Panc1 (cell line): ENCODE data around the gene GFRA1. TPM values are rescaled to one million over a fixed set of nuclear protein-coding genes. Genes with fewer than 3 reads are reported as not detected.

ENCODE experiments used
- ATAC-seq: fragments of 200-7000 bp; cut with Tn5 transposase; 2 replicates; pipeline ENCODE4 v1.9.1; 2020; ENCODE audit warnings: mild to moderate bottlenecking, moderate library complexity
- BruUV-seq: library from RNA; stranded (reverse); fragments of 400-500 nt; replicated peaks from 2 replicates; lab custom pipeline; 2021; lab: Mats Ljungman, UMichigan
- CTCF ChIA-PET: fragments of 300-600 bp; sonication (Branson Sonifier 250); formaldehyde crosslinking; loops from one replicate; lab custom pipeline; 2022; ENCODE audit warnings: antibody characterized with exemption; lab: Charles Lee
- POLR2A ChIA-PET: fragments of 300-600 bp; sonication (Branson Sonifier 250); formaldehyde crosslinking; loops from one replicate; lab custom pipeline; 2022; ENCODE audit warnings: antibody characterized with exemption; lab: Charles Lee
- DNase-seq: peaks from one replicate; pipeline ENCODE4 v3.0.0-alpha.2; 2010; ENCODE audit warnings: low read depth, low spot score
- H3K27ac ChIP-seq: 2 replicates; pipeline ENCODE4 v1.5.1; 2011; ENCODE audit warnings: mild to moderate bottlenecking, low read length, inconsistent platforms
- H3K27me3 ChIP-seq: fragments of 200-500 bp; sonication (Bioruptor generic); 2 replicates; pipeline ENCODE4 v1.6.0; 2014; ENCODE audit warnings: low read length, inconsistent platforms; ENCODE audit not compliant: control insufficient read depth, insufficient read depth
- H3K36me3 ChIP-seq: fragments of 200-500 bp; sonication (Bioruptor generic); 2 replicates; pipeline ENCODE4 v1.5.1; 2014; ENCODE audit warnings: inconsistent platforms, mild to moderate bottlenecking, low read length, moderate library complexity; ENCODE audit not compliant: control insufficient read depth, insufficient read depth
- H3K4me1 ChIP-seq: 2 replicates; pipeline ENCODE4 v1.5.1; 2011; ENCODE audit warnings: inconsistent platforms, mild to moderate bottlenecking, low read length, moderate library complexity; ENCODE audit not compliant: control insufficient read depth, insufficient read depth
- H3K4me3 ChIP-seq, 2 experiments: 2 replicates each; pipeline ENCODE4 v1.5.1; 2011 to 2012; ENCODE audit warnings: low read depth in 2 of 2, low read length in 2 of 2, mild to moderate bottlenecking in 2 of 2, inconsistent platforms in 1 of 2, moderate library complexity in 1 of 2
- H3K9me3 ChIP-seq: fragments of 200-500 bp; sonication (Bioruptor generic); 2 replicates; pipeline ENCODE4 v1.5.1; 2014; ENCODE audit warnings: low read depth, mild to moderate bottlenecking, inconsistent platforms, low read length, moderate library complexity; ENCODE audit not compliant: control insufficient read depth, insufficient read depth
- POLR2AphosphoS5 ChIP-seq: IDR thresholded peaks from 2 replicates; pipeline ENCODE4 v1.6.1; 2012; ENCODE audit warnings: mild to moderate bottlenecking, low read depth, low read length, moderate library complexity
- REST ChIP-seq, 2 experiments: IDR thresholded peaks; 2 replicates each; pipeline ENCODE4 v1.6.1; 2011 to 2012; ENCODE audit warnings: low read depth in 2 of 2, control low read depth in 1 of 2, low read length in 1 of 2, mild to moderate bottlenecking in 1 of 2, moderate library complexity in 1 of 2; ENCODE audit not compliant: insufficient read depth in 1 of 2
- SIN3A ChIP-seq: IDR thresholded peaks from 2 replicates; pipeline ENCODE4 v1.6.1; 2012; ENCODE audit warnings: low read depth, mild to moderate bottlenecking, low read length, moderate library complexity, borderline replicate concordance; ENCODE audit not compliant: insufficient read depth
- TCF7L2 ChIP-seq: IDR thresholded peaks from 2 replicates; pipeline ENCODE4 v1.6.1; 2011; ENCODE audit warnings: mild to moderate bottlenecking, low read depth, low read length, inconsistent platforms
- in situ Hi-C: cut with HindIII; loops from 2 replicates; pipeline ENCODE4 v1.10.0; 2016; ENCODE audit warnings: low sequenced_read_pairs, low pct_unique_long_range_greater_than_20kb
- intact Hi-C: fragments of 100-400 bp; cut with micrococcal nuclease; formaldehyde crosslinking; loops from one replicate; pipeline ENCODE4 v1.10.0; 2022; ENCODE audit not compliant: unreplicated experiment
- total RNA-seq: library from RNA; stranded (reverse); gene quantifications from one replicate; pipeline ENCODE4 v1.2.1, GENCODE V29; 2021; ENCODE audit not compliant: unreplicated experiment
- TF ChIP-seq, protein P1 (sequence below): fragments of 450-650 bp; IDR thresholded peaks from 2 replicates; pipeline ENCODE4 v1.5.1; 2017; ENCODE audit warnings: mild to moderate bottlenecking

The GFRA1 gene
- total RNA-seq, 1 experiment from 2014 or later: 0.10 TPM

- H3K4me1 ChIP-seq: no peaks in the 10 kb centered on the region
- DNase-seq (no peak), ATAC-seq (no peak)
- no peaks in the 10 kb centered on the region for H3K36me3 ChIP-seq
- POLR2A ChIA-PET: no interaction called here
- no peaks in the 10 kb centered on the region for H3K9me3 ChIP-seq
- no peaks in the 10 kb centered on the region for H3K27me3 ChIP-seq
- no TSS peak for BruUV-seq
- in situ Hi-C loops (no loop called here), intact Hi-C loops (no loop called here)
- H3K4me3 ChIP-seq: no peak overlapping the region
- TF ChIP-seq TCF7L2: no peak
- no peak for TF ChIP-seq REST (IDR thresholded peaks at IDR 0.05; ENCODE audit: insufficient read depth in 1 of 2, low read depth in 2 of 2, low read length in 1 of 2)
- TF ChIP-seq, protein P1, sequence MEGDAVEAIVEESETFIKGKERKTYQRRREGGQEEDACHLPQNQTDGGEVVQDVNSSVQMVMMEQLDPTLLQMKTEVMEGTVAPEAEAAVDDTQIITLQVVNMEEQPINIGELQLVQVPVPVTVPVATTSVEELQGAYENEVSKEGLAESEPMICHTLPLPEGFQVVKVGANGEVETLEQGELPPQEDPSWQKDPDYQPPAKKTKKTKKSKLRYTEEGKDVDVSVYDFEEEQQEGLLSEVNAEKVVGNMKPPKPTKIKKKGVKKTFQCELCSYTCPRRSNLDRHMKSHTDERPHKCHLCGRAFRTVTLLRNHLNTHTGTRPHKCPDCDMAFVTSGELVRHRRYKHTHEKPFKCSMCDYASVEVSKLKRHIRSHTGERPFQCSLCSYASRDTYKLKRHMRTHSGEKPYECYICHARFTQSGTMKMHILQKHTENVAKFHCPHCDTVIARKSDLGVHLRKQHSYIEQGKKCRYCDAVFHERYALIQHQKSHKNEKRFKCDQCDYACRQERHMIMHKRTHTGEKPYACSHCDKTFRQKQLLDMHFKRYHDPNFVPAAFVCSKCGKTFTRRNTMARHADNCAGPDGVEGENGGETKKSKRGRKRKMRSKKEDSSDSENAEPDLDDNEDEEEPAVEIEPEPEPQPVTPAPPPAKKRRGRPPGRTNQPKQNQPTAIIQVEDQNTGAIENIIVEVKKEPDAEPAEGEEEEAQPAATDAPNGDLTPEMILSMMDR: no peak
- no peak for TF ChIP-seq POLR2AphosphoS5
- TF ChIP-seq SIN3A: no peak
- H3K27ac ChIP-seq: no peak overlapping the region
- CTCF ChIA-PET: no interaction called here
Measured at GRCh38 chr10:116170815-116171250, 102.2 kb downstream of the GFRA1 start.

- Histone ChIP-seq H3K4me3 (no peak overlapping the region), H3K36me3 (no peaks in the 10 kb centered on the region), H3K4me1 (no peaks in the 10 kb centered on the region), H3K27me3 (no peaks in the 10 kb centered on the region), H3K9me3 (no peaks in the 10 kb centered on the region), H3K27ac (no peak overlapping the region)
- intact Hi-C loops: no loop called here
- no peak for TF ChIP-seq POLR2AphosphoS5
- no peak for TF ChIP-seq SIN3A
- no peak for TF ChIP-seq TCF7L2
- TF ChIP-seq, protein P1: no peak
- no peak for TF ChIP-seq REST (IDR thresholded peaks at IDR 0.05; ENCODE audit: insufficient read depth in 1 of 2, low read depth in 2 of 2, low read length in 1 of 2)
- ATAC-seq (no peak), DNase-seq (no peak)
- ChIA-PET POLR2A (no interaction called here), CTCF (no interaction called here)
- in situ Hi-C loops: no loop called here
- BruUV-seq: no TSS peak
Measured at GRCh38 chr10:116169782-116170445, 103.1 kb downstream of the GFRA1 start.
